ENCODE measurements around the gene CTSG. TPM values are rescaled to one million over a fixed set of nuclear protein-coding genes. Genes with fewer than 3 reads are reported as not detected.

The CTSG gene
- total and polyA plus RNA-seq, 2 of the 4 experiments (the other 2 are of a cell fraction): not detected

DNA sequence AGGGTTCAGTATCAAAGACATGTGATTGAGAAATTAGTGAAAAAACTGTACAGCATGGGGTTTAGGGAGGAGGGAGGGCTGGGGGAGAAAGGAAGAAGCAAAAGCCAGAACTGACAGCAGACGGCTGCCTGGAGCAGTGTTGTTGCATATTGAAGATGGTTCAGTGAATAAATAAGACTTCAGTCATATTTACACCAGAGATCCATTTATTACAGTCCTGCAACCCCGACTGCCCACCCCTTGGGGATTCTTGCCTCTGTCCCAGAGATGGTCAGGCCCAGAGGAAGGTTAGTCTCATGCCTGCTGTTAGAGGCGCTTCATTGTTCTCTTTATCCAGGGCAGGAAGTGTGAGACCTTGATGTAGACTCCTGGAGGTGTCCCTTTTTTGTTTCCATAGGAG is 30.2 kb upstream of the CTSG start:
- in situ Hi-C loops (cut with MboI; ENCODE audit: low sequenced_read_pairs): no loop called here
- H2BK15ac ChIP-seq (ENCODE audit: low read depth, low read length): no peak overlapping the region
- no peaks in the 10 kb centered on the region for H3K4me1 ChIP-seq (ENCODE audit: control insufficient read depth, insufficient read depth, low read length)
- H3K4me2 ChIP-seq (ENCODE audit: low read depth, low read length): no peak overlapping the region
- no peak for DNase-seq
- H3K27me3 ChIP-seq (ENCODE audit: control insufficient read depth, insufficient read depth, low read length): no peaks in the 10 kb centered on the region
- no peak overlapping the region for H3K56ac ChIP-seq (ENCODE audit: extremely low read depth, insufficient read depth, low read length)
- H3K4me3 ChIP-seq (ENCODE audit: insufficient read depth, low read depth, low read length): no peak overlapping the region
- no peak overlapping the region for H3K18ac ChIP-seq (ENCODE audit: low read depth, low read length)
- peak; percentile 14; the same call in 1 of the 2 replicates for ATAC-seq (ENCODE audit: low read depth)
- no peaks in the 10 kb centered on the region; the same call in 1 of the 2 replicates for H4K20me1 ChIP-seq (ENCODE audit: insufficient read depth, low read length)
- H4K8ac ChIP-seq (ENCODE audit: low read depth in 2 of 2, low read length in 2 of 2): no peak overlapping the region
- no peak overlapping the region for H2AK9ac ChIP-seq (replicated peaks; ENCODE audit: low read depth, low read length, poor library complexity)
- H3K9me3 ChIP-seq (ENCODE audit: control insufficient read depth, insufficient read depth, low read length): no peaks in the 10 kb centered on the region
- BruUV-seq (replicated peaks): no TSS peak
- ChIA-PET CTCF (interaction anchor here (0.6 to 1.5 kb wide), 2 partner anchors 11 to 13 kb away, joined by 3 read pairs; no protein-coding TSS in a partner anchor), POLR2A (ENCODE audit: unreplicated experiment) (no interaction called here)
- no peak overlapping the region for H3K27ac ChIP-seq (ENCODE audit: insufficient read depth, low read length)
- no peak overlapping the region for H2AK5ac ChIP-seq (ENCODE audit: low read depth, low read length)
- H2BK5ac ChIP-seq (ENCODE audit: low read depth, low read length, poor library complexity, severe bottlenecking): no peak overlapping the region
- H3K23ac ChIP-seq (ENCODE audit: low read depth, low read length): no peak overlapping the region
- H2BK120ac ChIP-seq (ENCODE audit: low read depth, low read length): no peak overlapping the region
- H4K91ac ChIP-seq (ENCODE audit: insufficient read depth, low read depth, low read length): no peak overlapping the region
- no peaks in the 10 kb centered on the region for H3K36me3 ChIP-seq (ENCODE audit: control insufficient read depth, insufficient read depth, low read length)
- H2BK20ac ChIP-seq (ENCODE audit: low read depth, low read length): no peak overlapping the region
- no peak overlapping the region for H3K4ac ChIP-seq (ENCODE audit: low read depth, low read length)
- TF ChIP-seq CEBPB (IDR thresholded peaks at IDR 0.05; ENCODE audit: low read depth, low read length) (no peak), RAD21 (IDR thresholded peaks at IDR 0.05; ENCODE audit: low read length) (no peak), SMC3 (IDR thresholded peaks at IDR 0.05; ENCODE audit: low read depth, low read length) (no peak), MXI1 (IDR thresholded peaks at IDR 0.05; ENCODE audit: borderline replicate concordance, low read depth, low read length) (no peak), MAZ (IDR thresholded peaks at IDR 0.05; ENCODE audit: borderline replicate concordance, low read depth, low read length) (no peak), RCOR1 (IDR thresholded peaks at IDR 0.05; ENCODE audit: insufficient replicate concordance, low read length) (no peak), RFX5 (IDR thresholded peaks at IDR 0.05; ENCODE audit: low read depth, low read length) (no peak), POLR2A (IDR thresholded peaks at IDR 0.05; ENCODE audit: low read depth, low read length) (no peak)
- TF ChIP-seq, protein P1, sequence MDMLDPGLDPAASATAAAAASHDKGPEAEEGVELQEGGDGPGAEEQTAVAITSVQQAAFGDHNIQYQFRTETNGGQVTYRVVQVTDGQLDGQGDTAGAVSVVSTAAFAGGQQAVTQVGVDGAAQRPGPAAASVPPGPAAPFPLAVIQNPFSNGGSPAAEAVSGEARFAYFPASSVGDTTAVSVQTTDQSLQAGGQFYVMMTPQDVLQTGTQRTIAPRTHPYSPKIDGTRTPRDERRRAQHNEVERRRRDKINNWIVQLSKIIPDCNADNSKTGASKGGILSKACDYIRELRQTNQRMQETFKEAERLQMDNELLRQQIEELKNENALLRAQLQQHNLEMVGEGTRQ (IDR thresholded peaks at IDR 0.05; ENCODE audit: low read depth, low read length): no peak
- TF ChIP-seq, protein P2, sequence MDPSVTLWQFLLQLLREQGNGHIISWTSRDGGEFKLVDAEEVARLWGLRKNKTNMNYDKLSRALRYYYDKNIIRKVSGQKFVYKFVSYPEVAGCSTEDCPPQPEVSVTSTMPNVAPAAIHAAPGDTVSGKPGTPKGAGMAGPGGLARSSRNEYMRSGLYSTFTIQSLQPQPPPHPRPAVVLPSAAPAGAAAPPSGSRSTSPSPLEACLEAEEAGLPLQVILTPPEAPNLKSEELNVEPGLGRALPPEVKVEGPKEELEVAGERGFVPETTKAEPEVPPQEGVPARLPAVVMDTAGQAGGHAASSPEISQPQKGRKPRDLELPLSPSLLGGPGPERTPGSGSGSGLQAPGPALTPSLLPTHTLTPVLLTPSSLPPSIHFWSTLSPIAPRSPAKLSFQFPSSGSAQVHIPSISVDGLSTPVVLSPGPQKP (IDR thresholded peaks at IDR 0.05; ENCODE audit: borderline replicate concordance, low read depth, low read length): no peak
- no peak overlapping the region for H3K9ac ChIP-seq (ENCODE audit: low read depth, low read length)
- H3K9me1 ChIP-seq (ENCODE audit: insufficient read depth, low read length): no peaks in the 10 kb centered on the region
- H4K5ac ChIP-seq (ENCODE audit: low read depth, low read length): no peak overlapping the region
- dilution Hi-C loops (cut with HindIII; ENCODE audit: low sequenced_read_pairs, unreplicated experiment): no loop called here
- intact Hi-C loops (cut with micrococcal nuclease): no loop called here
- no peak overlapping the region for H2AFZ ChIP-seq (replicated peaks; ENCODE audit: low read length, poor library complexity)
- H3K79me1 ChIP-seq (ENCODE audit: low read depth in 1 of 2, low read length in 2 of 2): no peaks in the 10 kb centered on the region
- no CpG with 5 or more reads among the region's 3 CpGs for WGBS, 2 experiments (ENCODE audit: extremely low coverage in 2 of 2, insufficient read length in 1 of 2)
- H3K14ac ChIP-seq (replicated peaks; ENCODE audit: low read depth, low read length): no peak overlapping the region

Data from IMR-90 (cell line).